Adrenal gland (tissue), 5 donors: ENCODE measurements around the gene TXN.

ENCODE experiments used
- CTCF ChIP-seq, 6 experiments: fragments of 450-650 bp in 4 of 6; fragments of 200-600 bp in 2 of 6; sonication (generic) in 1 of 6; IDR thresholded peaks; 1 replicate in 5 of 6; 2 replicates in 1 of 6; pipeline versions ENCODE4 v1.5.1 to v1.8.0; 2016 to 2021; ENCODE audit warnings: antibody characterized with exemption in 6 of 6, mild to moderate bottlenecking in 2 of 6, moderate library complexity in 1 of 6
- POLR2A ChIP-seq, 2 donors: fragments of 450-650 bp; IDR thresholded peaks; one replicate each; pipeline ENCODE4 v1.6.1; 2017; ENCODE audit warnings: antibody characterized with exemption in 2 of 2, mild to moderate bottlenecking in 2 of 2, moderate library complexity in 1 of 2
- donor health status: DM: no; HTN: no; CAD: no.

DNA sequence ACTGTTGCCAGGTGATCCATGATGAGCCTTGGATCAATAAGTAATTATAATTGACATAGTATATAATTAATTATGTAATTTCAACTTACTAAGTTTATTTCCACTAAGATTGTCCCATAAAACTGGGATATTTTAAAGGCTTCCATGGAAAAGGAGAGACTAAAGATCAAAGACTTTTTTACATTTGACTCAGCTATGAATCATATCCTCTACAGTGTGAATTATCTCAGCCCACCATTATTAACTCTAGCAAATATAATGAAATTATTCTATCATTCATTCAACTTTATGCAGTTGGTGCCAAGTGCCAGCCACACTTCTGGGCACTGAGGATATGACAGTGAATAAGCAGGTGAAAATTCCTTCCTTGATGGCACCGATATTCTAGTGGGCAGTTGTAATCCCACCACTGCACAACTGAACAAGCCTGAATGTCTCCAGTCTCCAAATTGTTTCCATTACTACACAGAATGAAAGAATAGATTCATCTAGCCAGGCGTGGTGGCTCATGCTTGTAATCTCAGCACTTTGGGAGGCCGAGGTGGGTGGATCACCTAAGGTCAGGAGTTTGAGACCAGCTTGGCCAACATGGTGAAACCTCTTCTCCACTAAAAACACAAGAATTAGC, 21.9 kb upstream of the TXN start:
- TF ChIP-seq CTCF (IDR thresholded peaks at IDR 0.05) (no peak), POLR2A (IDR thresholded peaks at IDR 0.05) (no peak)
